ENCODE data around the gene RAB30.

Gene RAB30

GRCh38 chr11:83007909-83008580, 63.7 kb downstream of the RAB30 start:
- DNase-seq = peak; percentile 61

GRCh38 chr11:83007477-83007876, 64.2 kb downstream of the RAB30 start:
- no peak for DNase-seq

- DNase-seq = no peak
Observed at GRCh38 chr11:83006877-83007330, 64.8 kb downstream of the RAB30 start.

- DNase-seq = no peak
Observed at GRCh38 chr11:83004746-83005556, 66.7 kb downstream of the RAB30 start.

- no peak for DNase-seq
Observed at GRCh38 chr11:83002522-83002921, 69.2 kb downstream of the RAB30 start.

- DNase-seq = no peak
Observed at GRCh38 chr11:83002053-83002452, 69.6 kb downstream of the RAB30 start.

- no peak for DNase-seq
Observed at GRCh38 chr11:83000381-83000780, 71.3 kb downstream of the RAB30 start.

- no peak for DNase-seq
Observed at GRCh38 chr11:82999232-82999631, 72.5 kb downstream of the RAB30 start.

GRCh38 chr11:82998697-82999096, 73.0 kb downstream of the RAB30 start:
- DNase-seq = no peak

- DNase-seq = no peak
Observed at GRCh38 chr11:82996966-82997606, 74.6 kb downstream of the RAB30 start.

- no peak for DNase-seq
Observed at GRCh38 chr11:82995754-82996398, 75.8 kb downstream of the RAB30 start.

GRCh38 chr11:82995235-82995634, 76.5 kb downstream of the RAB30 start:
- DNase-seq = no peak

GRCh38 chr11:82994604-82995230, 77.0 kb downstream of the RAB30 start:
- no peak for DNase-seq

- DNase-seq = no peak
Observed at GRCh38 chr11:82992223-82992622, 79.5 kb downstream of the RAB30 start.

- peak; percentile 29 for DNase-seq
Observed at GRCh38 chr11:82989628-82990404, 81.9 kb downstream of the RAB30 start.

GRCh38 chr11:82988936-82989627, 82.6 kb downstream of the RAB30 start:
- DNase-seq = peak; percentile 61

- DNase-seq = no peak
Observed at GRCh38 chr11:82987997-82988396, 83.7 kb downstream of the RAB30 start.

GRCh38 chr11:82986446-82986845, 85.3 kb downstream of the RAB30 start:
- DNase-seq = no peak

GRCh38 chr11:82981852-82982251, 89.8 kb downstream of the RAB30 start:
- no peak for DNase-seq

- no peak for DNase-seq
Observed at GRCh38 chr11:82980947-82981346, 90.8 kb downstream of the RAB30 start.

GRCh38 chr11:82980292-82980691, 91.4 kb downstream of the RAB30 start:
- DNase-seq = no peak

Measured in NCI-H510A (cell line).